ENCODE data around the gene TBRG4. TPM values are rescaled to one million over a fixed set of nuclear protein-coding genes. Genes with fewer than 3 reads are reported as not detected.

Gene TBRG4
- total RNA-seq, 6 experiments from 2014 or later = 53.8 to 68.1 (median 61.2) TPM

DNA sequence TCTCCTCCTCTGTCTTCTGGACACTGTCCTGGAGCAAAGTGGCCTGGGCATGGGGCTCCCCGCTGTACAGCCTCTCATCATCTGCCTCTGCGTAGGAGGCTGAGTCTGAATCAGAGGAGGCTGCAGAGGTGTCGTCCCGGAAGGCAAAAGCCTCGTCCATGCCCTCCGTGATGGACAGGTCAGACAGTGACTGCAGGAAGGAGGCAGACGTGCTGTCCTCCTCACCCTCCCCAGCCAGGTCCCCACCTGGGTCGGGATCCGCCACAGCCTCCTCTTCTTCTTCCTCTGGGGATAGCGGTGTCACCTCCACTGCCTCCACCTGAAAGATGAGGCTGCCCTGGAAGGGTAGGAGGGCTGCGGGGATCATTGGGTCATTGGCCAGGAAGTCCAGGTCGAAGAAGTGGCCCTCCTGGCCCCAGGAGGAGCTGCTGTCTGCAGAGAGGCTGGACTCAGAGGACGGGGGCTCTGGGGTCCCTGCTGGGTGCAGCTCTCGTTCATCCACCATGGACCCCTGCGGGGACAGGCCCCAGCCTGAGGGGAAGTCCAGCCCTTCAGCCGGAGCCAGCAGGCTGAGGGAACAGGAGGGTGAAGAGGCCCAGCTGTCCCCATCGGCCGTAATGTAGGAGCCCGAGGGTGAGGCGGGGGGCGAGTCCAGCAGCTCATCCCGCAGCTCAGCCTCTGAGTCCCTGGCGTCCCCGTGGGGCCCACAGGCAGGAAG is 26.4 kb downstream of the TBRG4 start:
- DNase-seq = no peak
- Mint-ChIP-seq H3K27ac (no peak overlapping the region), H3K9me3 (no peaks in the 10 kb centered on the region), H3K36me3 (ENCODE audit: low read depth) (no peaks in the 10 kb centered on the region), H3K4me1 (ENCODE audit: low read depth) (no peaks in the 10 kb centered on the region), H3K27me3 (ENCODE audit: insufficient read depth) (peaks cover 4% of the 10 kb centered on the region), H3K4me3 (no peak overlapping the region)
- no peak for TF ChIP-seq CTCF (IDR thresholded peaks at IDR 0.05)

DNA sequence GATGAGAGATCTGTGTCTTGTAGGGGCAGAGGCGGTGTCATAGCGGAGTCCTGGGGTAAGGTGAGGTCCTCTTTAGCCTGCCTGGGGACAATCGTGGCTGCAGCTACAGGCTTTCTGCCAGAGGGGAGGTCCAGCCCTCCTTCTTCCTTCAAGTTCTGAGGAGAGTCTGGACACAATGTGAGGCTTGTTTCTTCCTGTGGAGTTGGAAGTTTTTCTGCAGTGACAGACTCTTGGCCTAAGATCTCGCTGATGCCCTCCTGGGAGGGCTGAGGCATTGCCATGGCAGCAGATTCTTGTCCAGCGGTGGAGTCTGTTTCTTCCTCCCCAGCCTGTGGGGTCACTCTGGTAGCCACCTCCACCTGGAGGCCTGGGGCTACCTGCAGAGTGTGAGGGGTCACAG is 27.2 kb downstream of the TBRG4 start:
- no peaks in the 10 kb centered on the region for H3K36me3 Mint-ChIP-seq (ENCODE audit: low read depth)
- no peaks in the 10 kb centered on the region for H3K4me1 Mint-ChIP-seq (ENCODE audit: low read depth)
- peaks cover 2% of the 10 kb centered on the region for H3K27me3 Mint-ChIP-seq (ENCODE audit: insufficient read depth)
- no peak overlapping the region for H3K4me3 Mint-ChIP-seq
- no peaks in the 10 kb centered on the region for H3K9me3 Mint-ChIP-seq
- no peak overlapping the region for H3K27ac Mint-ChIP-seq
- TF ChIP-seq CTCF (IDR thresholded peaks at IDR 0.05) = no peak
- no peak for DNase-seq

GRCh38 chr7:45082831-45083331 is 28.6 kb downstream of the TBRG4 start:
- no peaks in the 10 kb centered on the region for H3K9me3 Mint-ChIP-seq
- H3K36me3 Mint-ChIP-seq (ENCODE audit: low read depth) = no peaks in the 10 kb centered on the region
- H3K27me3 Mint-ChIP-seq (ENCODE audit: insufficient read depth) = peaks cover 2% of the 10 kb centered on the region
- no peaks in the 10 kb centered on the region for H3K4me1 Mint-ChIP-seq (ENCODE audit: low read depth)
- no peak overlapping the region for H3K27ac Mint-ChIP-seq
- no peak for DNase-seq
- TF ChIP-seq CTCF (IDR thresholded peaks at IDR 0.05) = no peak
- H3K4me3 Mint-ChIP-seq = no peak overlapping the region

GRCh38 chr7:45082031-45082830 is 29.3 kb downstream of the TBRG4 start:
- H3K9me3 Mint-ChIP-seq = no peaks in the 10 kb centered on the region
- no peak overlapping the region for H3K4me3 Mint-ChIP-seq
- no peak overlapping the region for H3K27ac Mint-ChIP-seq
- no peaks in the 10 kb centered on the region for H3K4me1 Mint-ChIP-seq (ENCODE audit: low read depth)
- peaks cover 2% of the 10 kb centered on the region for H3K27me3 Mint-ChIP-seq (ENCODE audit: insufficient read depth)
- no peak for TF ChIP-seq CTCF (IDR thresholded peaks at IDR 0.05)
- DNase-seq = no peak
- no peaks in the 10 kb centered on the region for H3K36me3 Mint-ChIP-seq (ENCODE audit: low read depth)

GRCh38 chr7:45081670-45081974 is 29.9 kb downstream of the TBRG4 start:
- no peaks in the 10 kb centered on the region for H3K4me1 Mint-ChIP-seq (ENCODE audit: low read depth)
- no peak overlapping the region for H3K4me3 Mint-ChIP-seq
- no peaks in the 10 kb centered on the region for H3K36me3 Mint-ChIP-seq (ENCODE audit: low read depth)
- TF ChIP-seq CTCF (IDR thresholded peaks at IDR 0.05) = no peak
- peaks cover 2% of the 10 kb centered on the region for H3K27me3 Mint-ChIP-seq (ENCODE audit: insufficient read depth)
- H3K9me3 Mint-ChIP-seq = no peaks in the 10 kb centered on the region
- no peak for DNase-seq
- no peak overlapping the region for H3K27ac Mint-ChIP-seq
